HG03565 (cell line): ENCODE results near the gene VPS54.
A peak's percentile ranks its signal among the peaks of the same experiment; 100 is the strongest.
"Not testable (repeated sequence)": the region's sequence is repeated elsewhere in the genome, so short reads cannot be mapped to it uniquely, and the experiment has no call there.

Source experiments
- ATAC-seq: cut with Tn5 transposase; IDR thresholded peaks from one replicate; pipeline ENCODE4 v1.9.1; 2021; ENCODE audit warnings: mild to moderate bottlenecking, moderate library complexity; ENCODE audit not compliant: unreplicated experiment

Gene VPS54

DNA sequence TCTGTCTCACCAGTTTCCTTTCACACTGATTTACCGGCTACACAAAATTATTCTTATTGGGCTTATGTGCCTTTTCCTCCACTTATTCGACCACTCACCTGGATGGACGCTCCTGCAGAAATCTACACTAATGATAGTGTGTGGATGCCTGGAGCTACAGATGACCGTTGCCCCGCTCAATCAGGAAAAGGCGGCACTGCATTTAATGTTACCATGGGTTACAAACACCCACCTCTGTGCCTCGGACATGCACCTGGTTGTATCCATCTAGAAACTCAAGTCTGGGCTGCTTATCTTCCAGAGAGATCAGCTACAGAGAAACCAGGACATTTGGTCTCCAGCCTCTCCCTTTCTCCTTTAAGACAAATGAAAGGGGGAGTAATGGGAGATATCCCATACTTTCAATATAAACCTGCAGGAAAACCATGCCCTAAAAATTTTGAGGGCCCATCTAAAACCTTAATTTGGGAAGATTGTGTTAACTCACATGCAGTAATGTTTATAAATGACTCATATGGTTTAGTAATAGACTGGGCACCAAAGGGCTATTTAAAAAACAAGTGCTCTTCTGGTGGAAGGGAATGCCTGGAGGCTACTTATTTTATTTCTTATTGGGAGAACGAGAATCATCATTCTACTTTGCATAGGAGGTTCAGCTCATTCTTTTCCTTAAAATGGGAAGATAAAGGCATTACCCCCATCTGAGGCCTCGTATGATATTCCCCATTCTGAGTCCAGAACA, 24.7 kb downstream of the VPS54 start:
- ATAC-seq = not testable (repeated sequence)

DNA sequence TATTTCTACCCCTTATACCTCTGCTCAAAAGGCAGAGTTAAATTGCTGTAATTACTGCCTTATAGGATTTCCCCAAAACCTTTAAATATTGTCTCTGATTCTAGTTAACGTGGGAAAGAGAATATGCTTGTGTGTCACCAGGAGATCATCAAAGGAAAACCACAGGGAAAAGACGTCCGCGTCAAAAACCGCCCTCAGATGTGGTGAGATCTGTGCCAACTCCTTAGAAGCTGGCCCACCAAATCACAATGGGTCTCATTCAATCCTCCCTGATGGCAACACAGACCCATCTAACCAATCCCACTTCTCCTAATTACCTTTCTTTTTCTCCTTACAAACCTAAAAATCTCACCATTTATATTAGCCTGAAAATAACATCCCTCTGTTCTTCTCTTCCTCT, 25.4 kb downstream of the VPS54 start:
- ATAC-seq = no peak

DNA sequence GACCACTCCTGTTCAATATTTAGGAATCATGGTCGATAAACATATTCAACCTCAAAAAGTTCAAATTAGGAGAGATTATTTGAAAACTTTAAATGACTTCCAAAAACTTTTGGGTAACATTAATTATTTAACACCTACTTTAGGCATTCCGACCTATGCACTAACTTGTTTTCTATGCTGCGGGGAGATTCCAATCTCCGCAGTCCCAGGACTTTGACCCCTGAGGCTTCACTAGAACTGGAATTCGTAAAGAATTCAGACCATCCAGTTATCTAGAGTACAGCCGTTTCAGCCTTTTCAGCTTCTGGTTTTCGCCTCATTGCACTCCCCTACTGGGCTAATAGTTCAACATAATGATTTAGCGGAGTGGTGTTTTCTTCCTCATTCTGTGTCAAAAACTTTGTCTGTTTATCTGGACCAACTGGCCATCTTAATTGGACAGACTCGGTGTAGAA, 26.1 kb downstream of the VPS54 start:
- not testable (repeated sequence) for ATAC-seq

DNA sequence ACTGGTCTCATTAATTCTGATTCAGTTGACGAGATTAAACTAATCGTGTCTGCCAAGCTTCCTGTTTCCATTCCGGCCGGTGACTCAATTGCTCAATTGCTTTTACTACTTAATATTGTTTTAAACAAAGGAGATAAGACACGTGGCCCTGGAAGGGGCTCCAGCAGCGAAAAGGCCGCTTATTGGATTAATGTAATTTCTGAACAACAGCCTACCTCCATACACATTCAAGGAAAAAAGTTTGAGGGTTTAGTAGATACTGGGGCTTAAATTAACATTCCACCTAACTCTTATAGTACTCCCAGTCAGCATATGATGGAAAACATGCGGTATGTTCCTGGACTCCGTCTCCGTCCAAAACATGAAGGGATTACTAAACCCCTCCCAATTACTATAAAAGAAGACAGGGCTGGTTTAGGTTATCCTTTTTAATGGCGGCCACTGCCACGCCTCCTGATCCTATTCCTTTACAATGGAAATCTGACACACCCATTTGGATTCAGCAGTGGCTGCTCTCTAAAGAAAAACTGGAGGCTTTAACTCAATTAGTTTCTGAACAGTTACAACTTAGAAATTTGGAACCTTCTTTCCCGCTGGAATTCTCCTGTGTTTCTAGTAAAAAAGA, 27.1 kb downstream of the VPS54 start:
- ATAC-seq = no peak

DNA sequence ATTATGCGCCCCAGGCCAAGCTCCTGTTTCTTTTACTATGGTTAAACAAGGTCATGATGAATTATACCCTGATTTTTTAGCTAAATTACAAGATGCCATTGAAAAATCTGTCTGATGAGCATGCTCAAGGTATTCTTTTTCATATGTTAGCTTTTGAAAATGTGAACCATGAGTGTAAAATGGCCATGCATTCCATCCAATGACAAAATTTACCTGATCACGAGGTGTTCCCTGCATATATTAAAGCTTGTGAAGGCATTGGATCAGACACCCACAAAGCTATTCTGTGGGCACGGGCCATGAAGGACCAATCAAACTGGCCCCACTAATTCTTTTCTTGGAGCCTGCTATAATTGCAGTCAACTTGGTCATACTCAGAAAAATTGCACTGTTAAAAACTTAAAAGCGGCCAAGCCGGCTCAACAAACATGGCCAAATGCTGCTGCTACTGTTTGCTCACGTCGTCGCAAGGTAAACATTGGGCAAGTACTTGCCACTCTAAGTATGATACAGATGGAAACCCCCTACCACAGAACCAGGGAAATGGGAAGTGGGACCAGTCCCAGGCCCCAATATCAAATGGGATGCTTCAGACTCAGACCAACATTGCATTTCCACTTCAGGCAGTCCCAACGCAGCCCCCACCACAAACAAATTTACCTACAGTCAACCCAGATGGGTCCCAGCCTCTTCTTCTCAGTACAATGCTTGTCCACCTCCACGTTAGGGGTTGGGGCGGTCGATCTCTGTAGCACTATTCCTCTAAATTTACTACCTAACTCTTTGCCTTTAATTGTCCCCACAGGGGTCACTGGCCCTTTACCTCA, 27.8 kb downstream of the VPS54 start:
- ATAC-seq = not testable (repeated sequence)

DNA sequence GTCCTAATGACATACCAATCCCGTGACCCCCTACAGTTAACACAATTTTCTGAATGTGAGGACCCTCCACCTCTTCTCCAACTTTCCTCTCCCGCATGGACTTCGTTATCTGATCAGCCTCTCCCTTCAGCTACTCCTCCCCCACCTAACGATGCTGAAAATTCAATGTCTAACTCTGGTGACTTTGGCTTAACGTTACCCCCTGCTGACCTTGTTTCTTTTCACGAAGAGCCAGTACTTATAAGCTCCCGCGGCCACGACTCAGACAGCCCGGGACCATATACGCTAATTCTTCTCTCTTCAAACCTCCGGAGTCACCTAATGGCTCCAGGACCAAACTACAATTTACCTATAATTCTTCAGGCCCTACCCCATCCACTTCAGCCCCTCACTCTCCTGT, 29.2 kb downstream of the VPS54 start:
- ATAC-seq = no peak

DNA sequence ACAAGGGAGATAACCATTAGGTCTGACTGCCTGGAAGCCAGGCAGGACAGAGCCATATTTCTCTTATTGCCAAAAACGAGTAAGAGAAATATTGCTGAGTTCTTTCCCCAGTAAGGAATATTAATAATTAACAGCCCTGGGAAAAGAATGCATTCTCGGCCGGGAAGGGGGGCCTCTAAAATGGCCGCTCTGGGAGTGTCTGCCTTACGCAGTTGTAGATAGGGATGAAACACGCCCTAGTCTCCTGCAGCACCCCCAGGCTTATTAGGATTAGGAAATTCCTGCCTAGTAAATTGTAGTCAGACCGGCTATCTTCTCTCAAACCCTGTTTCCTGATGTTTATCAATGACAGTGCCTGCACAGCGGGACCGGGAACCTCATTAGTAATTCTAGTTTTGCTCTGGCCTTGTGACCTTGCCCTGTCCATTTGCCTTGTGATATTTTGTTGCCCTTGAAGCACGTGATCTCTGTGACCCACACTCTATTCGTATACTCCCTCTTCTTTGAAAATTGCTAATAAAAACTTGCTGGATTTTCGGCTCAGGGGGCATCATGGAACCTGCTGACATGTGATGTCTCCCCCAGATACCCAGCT, 30.3 kb downstream of the VPS54 start:
- not testable (repeated sequence) for ATAC-seq

DNA sequence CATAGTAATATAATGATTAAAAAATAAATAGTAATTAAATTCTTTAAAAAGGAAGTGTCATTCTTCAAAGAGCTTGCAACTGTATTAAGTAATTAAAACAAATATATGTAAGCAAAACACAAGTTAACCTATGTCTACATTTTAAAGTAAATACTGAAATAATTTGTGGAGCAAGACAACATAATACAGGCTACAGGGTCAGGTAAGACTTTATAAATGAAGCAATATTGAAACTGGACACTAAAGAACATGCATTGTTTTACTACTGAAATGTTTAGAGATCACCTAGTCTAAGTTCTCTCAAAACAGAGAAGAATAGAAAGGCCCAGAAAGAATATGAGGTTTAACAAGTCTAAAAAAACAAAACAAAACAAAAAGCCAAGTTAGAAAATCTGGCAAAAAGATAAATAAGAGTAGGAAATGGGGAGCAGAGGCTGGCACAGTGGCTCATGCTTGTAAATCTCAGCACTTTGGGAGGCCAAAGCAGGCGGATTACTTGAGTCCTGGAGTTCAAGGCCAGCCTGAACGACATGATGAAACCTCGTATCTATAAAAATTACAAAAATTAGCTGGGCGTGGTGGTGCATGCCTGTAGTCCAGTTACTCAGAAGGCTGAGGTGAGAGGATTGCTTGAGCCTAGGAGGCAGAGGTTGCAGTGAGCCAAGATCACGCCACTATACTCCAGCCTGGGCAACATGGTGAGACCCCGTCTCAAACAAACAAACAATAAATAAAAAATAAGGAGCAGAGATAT, 34.4 kb downstream of the VPS54 start:
- ATAC-seq = no peak

DNA sequence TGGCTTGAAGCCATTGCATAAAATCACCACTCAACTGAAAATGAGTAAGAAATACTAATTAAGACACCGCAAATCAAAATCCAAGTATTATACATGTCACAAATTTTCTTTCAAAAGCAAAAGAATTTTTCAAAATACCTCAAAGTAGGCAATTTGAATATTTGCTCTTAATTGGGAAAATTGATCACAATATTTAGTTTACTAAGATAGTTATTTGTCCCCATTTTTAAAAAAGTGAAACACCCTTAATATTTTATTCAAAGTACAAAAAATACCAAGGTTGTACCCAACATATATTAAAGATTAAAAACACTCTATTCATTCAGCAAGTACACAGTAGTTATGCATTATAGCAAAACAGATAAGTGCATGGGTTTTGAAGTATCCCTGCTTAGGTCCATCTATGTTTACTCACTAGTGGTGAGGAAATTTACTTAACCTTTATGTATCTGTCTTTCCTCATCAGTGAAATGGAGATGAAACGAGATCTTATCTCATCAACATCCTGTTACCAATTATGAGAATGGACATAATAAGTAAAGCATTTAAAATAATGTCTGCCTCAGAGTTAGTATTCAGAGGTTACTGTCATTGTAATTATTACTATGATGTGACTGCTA, 35.1 kb downstream of the VPS54 start:
- no peak for ATAC-seq

DNA sequence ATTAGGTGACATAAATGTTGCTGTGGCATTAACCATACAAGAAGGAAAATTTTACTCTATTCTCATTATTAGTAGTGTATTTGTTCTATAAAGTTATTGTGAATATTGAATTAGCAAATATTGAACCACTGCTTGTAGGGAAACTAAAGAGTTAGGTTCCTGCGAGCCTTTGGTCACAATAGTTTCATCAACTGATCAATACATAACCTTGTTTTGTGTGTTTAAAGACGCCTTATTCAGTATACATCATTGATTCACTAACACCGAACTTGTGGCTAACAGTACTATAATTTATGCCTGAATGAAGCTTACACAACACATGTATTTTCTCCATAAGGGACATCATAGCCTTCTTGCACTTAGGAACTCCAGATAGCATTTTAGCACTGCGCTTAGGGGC, 36.9 kb downstream of the VPS54 start:
- ATAC-seq = no peak

DNA sequence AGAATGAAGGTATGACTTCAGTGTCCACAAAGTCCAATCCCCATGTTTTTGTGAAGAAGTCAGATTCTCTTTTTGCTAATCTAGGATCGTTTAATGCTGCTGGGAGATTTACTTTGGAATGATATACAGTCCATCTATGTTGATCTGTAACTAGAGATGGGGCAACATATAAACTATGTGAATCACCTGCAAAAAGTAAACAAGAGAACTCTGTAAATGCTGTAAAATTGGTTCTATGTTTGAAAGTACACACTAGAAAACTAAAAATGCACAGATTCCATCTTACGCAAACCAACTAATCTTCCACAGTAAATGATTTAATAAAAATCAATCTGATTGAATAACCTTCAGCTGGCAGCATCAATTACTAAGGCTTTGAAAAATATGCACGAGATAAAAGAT, 37.5 kb downstream of the VPS54 start:
- ATAC-seq = no peak

DNA sequence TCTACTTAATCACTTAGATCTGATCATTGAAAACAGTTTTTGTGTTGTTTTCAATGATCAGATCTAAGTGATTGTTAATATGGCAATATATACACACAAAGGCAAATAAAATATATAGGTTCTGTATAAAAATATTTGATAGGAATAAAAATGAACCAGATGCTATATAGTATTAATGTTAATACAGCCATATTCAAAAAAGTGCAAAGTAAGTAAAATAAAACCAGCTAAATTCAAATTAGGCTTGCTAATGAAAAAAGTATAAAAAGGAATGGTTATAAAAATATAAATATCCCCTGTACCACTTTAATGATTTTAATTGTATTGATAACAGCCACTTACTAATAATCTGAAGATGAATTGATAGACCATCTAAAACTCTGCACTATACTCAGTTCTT, 38.4 kb downstream of the VPS54 start:
- no peak for ATAC-seq

DNA sequence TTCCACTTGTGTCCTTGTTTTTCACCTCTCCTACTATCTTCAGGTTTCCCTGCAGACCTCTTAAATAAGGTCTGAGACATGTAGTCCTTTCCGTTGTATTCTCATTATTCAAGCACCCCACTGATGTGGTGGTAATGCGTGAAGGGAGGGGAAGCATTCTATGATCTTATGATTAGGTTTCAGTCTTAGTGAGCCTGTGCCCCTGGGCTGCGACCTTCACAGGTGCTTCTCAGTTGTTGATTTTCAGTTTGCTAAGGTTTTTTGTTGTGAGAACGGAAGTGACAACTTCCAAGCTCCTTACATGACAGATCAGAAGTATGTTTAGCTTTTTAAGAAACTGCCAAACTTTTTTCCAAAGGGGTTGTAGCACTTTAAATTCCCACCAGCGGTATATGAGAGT, 41.3 kb downstream of the VPS54 start:
- peak; percentile 93 for ATAC-seq

DNA sequence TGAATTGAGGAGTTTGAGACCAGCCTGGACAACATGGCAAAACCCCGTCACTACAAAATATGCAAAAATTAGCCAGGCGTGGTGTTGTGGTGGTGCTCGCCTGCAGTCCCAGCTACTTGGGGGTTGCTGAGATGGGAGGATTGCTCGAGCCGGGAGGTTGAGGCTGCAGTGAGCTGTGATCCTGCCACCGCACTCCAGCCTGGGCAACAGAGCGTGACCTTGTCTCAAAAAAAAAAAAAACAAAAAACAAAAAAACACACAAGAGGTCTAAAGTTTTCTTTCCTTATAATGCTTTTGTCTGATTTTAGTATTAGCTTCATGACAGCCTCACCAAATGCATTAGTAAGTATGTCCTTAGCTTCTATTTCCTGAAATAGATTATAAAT, 43.1 kb downstream of the VPS54 start:
- no peak for ATAC-seq

DNA sequence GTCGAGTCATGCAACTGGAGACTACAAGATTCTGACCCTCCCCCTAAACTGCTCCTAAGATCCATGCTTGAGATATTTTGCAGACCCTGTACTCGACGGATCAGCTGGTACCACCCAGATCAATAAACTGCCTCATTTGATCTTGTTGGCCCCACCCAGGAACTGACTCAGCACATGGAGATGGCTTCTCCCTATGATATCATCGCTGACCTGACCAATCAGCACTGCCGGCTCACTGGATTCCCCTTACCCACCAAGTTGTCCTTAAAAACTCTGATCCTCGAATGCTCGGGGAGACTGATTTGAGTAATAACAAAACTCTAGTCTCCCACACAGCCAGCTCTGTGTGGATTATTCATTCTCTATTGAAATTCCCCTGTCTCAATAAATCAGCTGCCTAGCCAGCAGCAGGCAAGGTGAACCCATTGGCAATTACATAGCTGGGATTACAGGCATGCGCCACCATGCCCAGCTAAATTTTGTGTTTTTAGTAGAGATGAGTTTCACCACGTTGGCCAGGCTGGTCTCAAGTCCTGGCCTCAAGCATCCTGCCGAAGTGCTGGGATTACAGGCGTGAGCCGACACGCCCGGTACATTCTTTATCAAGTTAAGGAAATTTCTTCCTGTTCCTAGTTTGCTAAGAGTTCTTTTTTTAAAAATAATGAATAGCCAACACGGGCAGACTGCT, 43.6 kb downstream of the VPS54 start:
- no peak for ATAC-seq

DNA sequence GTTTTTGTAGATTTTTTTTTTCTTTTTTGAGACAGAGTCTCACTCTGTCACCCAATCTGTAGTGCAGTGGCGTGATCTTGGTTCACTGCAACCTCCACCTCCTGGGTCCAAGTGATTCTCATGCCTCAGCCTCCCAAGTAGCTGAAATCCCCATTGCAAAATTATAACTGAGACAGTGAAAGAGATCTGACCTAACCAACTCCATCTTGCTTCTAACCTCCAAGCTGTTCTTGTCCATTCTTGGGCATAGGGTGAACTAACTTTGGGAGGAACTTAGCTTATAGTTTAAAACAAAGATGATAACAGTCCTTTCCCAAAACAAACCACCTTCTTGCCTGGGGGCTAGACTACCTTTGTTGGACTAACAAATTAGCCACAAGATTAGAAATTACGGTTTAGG, 44.2 kb downstream of the VPS54 start:
- not testable (repeated sequence) for ATAC-seq

DNA sequence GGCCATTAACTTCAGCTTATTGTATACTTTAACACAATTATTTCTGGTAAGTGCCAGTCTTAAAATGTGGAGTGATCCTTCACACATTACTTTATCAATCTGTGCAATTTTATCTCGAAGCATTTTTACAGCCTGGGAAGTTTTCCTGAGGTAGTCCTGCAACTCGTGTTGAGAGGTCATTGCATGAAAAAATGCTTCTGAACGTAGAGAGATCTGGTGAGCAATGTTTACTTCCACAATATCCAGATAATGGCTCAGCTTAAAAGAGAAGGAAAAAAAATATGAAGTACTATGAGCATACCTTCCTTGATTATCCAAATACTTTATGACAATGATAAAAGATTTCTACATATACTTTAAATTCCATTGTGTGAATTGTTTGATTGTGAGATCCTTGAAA, 57.0 kb downstream of the VPS54 start:
- ATAC-seq = no peak

DNA sequence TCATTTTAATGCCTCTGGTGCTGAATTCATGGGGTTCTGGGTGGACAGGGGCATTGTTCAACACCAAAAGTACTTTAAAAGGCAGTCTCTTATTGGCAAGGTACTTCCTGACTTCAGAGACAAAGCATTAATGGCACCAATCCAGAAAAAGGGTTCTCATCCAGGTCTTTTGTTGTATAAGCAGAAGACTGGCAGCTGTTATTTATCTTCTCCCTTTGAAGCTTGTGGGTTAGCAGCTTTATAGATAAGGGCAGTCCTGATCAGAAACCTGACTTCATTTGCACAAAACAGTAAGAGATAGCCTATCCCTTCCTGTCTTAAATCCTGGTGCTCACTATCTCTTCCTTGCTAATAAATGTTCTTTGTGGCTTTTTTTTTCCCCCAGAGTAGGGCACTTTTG, 68.8 kb downstream of the VPS54 start:
- no peak for ATAC-seq

DNA sequence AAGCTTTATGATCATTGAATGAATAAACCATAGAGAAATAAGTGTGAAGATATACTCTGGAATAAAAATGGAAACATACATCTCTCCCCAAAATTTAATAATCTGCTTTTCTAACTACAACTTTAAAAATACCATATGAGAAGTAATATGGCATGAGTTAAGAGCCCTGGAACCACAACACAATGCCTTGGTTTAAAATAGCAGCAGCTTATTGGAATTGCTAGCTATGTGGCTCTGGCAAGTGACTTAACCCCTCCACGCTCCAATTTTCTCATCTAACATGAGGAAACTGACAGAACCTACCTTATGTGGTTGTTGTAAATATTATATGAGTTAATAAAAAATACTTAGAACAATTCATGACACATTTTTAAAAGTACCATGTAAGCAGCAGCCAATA, 76.4 kb downstream of the VPS54 start:
- no peak for ATAC-seq

DNA sequence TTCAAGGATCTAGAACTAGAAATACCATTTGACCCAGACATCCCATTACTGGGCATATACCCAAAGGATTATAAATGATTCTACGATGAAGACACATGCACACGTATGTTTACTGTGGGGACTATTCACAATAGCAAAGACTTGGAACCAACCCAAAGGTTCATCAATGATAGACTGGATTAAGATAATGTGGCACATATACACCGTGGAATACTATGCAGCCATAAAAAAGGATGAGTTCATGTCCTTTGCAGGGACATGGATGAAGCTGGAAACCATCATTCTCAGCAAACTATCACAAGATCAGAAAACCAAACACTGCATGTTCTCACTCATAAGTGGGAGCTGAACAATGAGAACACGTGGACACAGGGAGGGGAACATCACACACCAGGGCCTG, 87.1 kb downstream of the VPS54 start:
- not testable (repeated sequence) for ATAC-seq
